Hepatocyte (in vitro differentiated cells): Measurements from ENCODE around the gene DEXI. TPM values are rescaled to one million over a fixed set of nuclear protein-coding genes. Genes with fewer than 3 reads are reported as not detected.

Experiments used
- DNase-seq: peaks from one replicate; pipeline ENCODE4 v3.0.0-alpha.2; 2016; ENCODE audit warnings: low spot score
- H2AFZ ChIP-seq: fragments of 200-600 bp; sonication (generic); 2 replicates; pipeline ENCODE4 v1.6.0; 2016; ENCODE audit warnings: antibody characterized with exemption, mild to moderate bottlenecking
- H3K27ac ChIP-seq: fragments of 200-600 bp; sonication (generic); 2 replicates; pipeline ENCODE4 v1.5.1; 2016; ENCODE audit warnings: mild to moderate bottlenecking
- H3K27me3 ChIP-seq: fragments of 200-600 bp; sonication (generic); 2 replicates; pipeline ENCODE4 v1.6.1; 2016
- H3K36me3 ChIP-seq: fragments of 200-600 bp; sonication (generic); replicated peaks from 2 replicates; pipeline ENCODE4 v1.5.1; 2016; ENCODE audit warnings: low read depth; ENCODE audit not compliant: insufficient read depth
- H3K4me1 ChIP-seq: fragments of 200-600 bp; sonication (generic); 2 replicates; pipeline ENCODE4 v1.5.1; 2016; ENCODE audit warnings: mild to moderate bottlenecking, moderate library complexity; ENCODE audit not compliant: insufficient read depth
- H3K4me2 ChIP-seq: fragments of 200-600 bp; sonication (generic); 2 replicates; pipeline ENCODE4 v1.6.0; 2016
- H3K4me3 ChIP-seq: fragments of 200-600 bp; sonication (generic); 2 replicates; pipeline ENCODE4 v1.5.1; 2016; ENCODE audit warnings: mild to moderate bottlenecking
- H3K79me2 ChIP-seq: fragments of 200-600 bp; sonication (generic); 2 replicates; pipeline ENCODE4 v1.6.0; 2017; ENCODE audit warnings: mild to moderate bottlenecking
- H3K9me2 ChIP-seq: fragments of 200-600 bp; sonication (generic); replicated peaks from 2 replicates; pipeline ENCODE4 v1.6.0; 2017; ENCODE audit warnings: mild to moderate bottlenecking; ENCODE audit not compliant: insufficient read depth
- H3K9me3 ChIP-seq: fragments of 200-600 bp; sonication (generic); 2 replicates; pipeline ENCODE4 v1.5.1; 2016; ENCODE audit warnings: low read depth, mild to moderate bottlenecking
- H4K20me1 ChIP-seq: fragments of 200-600 bp; sonication (generic); 2 replicates; pipeline ENCODE4 v1.6.0; 2016; ENCODE audit warnings: mild to moderate bottlenecking; ENCODE audit not compliant: insufficient read depth, poor library complexity, severe bottlenecking
- EZH2 ChIP-seq: fragments of 200-600 bp; sonication (generic); IDR thresholded peaks from 2 replicates; pipeline ENCODE4 v1.6.1; 2016; ENCODE audit warnings: antibody characterized with exemption, mild to moderate bottlenecking, borderline replicate concordance
- EZH2phosphoT487 ChIP-seq: fragments of 200-600 bp; sonication (generic); IDR thresholded peaks from one replicate; pipeline ENCODE4 v1.6.1; 2018; ENCODE audit warnings: antibody characterized with exemption, mild to moderate bottlenecking, low read depth, moderate library complexity; ENCODE audit not compliant: unreplicated experiment, severe bottlenecking
- WGBS: methylation state at CpG from one replicate; pipeline ENCODE4 v1.1.6; 2016; ENCODE audit warnings: low lambda C conversion rate; ENCODE audit errors: missing lambda C conversion rate; 5-methylcytosine and 5-hydroxymethylcytosine counted together
- polyA plus RNA-seq: library from polyadenylated mRNA; unstranded; fragments of >200 nt; fragmentation: Nextera tagmentation; extraction: Ambion mirVana; gene quantifications from 2 replicates; pipeline ENCODE4 v1.2.1, GENCODE V29; 2016
- total RNA-seq: library from RNA; depleted of rRNA; stranded (reverse); fragments of >200 nt; gene quantifications from 2 replicates; pipeline ENCODE4 v1.2.3, GENCODE V29; 2014
- TF ChIP-seq, protein P1 (sequence below): fragments of 200-600 bp; sonication (generic); IDR thresholded peaks from 2 replicates; pipeline ENCODE4 v1.5.1; 2016; ENCODE audit warnings: antibody characterized with exemption, mild to moderate bottlenecking; ENCODE audit not compliant: poor library complexity

DEXI gene
- total and polyA plus RNA-seq, 2 experiments from 2014 or later, result 51.6 to 82.4 TPM

DNA sequence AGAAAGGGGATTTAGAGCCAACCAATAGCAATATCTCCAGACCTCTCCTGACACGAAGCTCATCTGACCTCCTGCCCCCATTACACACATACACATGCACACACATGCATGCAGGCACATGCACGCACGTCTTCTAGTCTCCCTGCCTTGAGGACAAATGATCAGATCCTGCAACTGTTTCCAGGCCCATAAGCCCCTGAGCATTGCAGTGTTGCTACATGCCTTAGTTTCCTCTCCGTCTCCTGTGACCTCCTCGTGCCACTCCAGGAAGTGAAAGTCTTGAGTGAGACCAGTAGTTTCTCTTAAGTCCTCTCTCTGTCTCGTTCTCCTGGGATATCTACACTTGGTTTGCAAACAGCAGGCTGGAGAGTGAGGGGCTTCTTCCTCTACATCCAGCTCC is 57.0 kb downstream of the DEXI start:
- TF ChIP-seq, protein P1, sequence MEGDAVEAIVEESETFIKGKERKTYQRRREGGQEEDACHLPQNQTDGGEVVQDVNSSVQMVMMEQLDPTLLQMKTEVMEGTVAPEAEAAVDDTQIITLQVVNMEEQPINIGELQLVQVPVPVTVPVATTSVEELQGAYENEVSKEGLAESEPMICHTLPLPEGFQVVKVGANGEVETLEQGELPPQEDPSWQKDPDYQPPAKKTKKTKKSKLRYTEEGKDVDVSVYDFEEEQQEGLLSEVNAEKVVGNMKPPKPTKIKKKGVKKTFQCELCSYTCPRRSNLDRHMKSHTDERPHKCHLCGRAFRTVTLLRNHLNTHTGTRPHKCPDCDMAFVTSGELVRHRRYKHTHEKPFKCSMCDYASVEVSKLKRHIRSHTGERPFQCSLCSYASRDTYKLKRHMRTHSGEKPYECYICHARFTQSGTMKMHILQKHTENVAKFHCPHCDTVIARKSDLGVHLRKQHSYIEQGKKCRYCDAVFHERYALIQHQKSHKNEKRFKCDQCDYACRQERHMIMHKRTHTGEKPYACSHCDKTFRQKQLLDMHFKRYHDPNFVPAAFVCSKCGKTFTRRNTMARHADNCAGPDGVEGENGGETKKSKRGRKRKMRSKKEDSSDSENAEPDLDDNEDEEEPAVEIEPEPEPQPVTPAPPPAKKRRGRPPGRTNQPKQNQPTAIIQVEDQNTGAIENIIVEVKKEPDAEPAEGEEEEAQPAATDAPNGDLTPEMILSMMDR, result no peak
- no peak for TF ChIP-seq EZH2
- TF ChIP-seq EZH2phosphoT487, result no peak
- Histone ChIP-seq H3K36me3 (no peaks in the 10 kb centered on the region), H3K79me2 (no peaks in the 10 kb centered on the region), H3K27me3 (peaks cover 28% of the 10 kb centered on the region), H4K20me1 (no peaks in the 10 kb centered on the region), H3K4me1 (no peaks in the 10 kb centered on the region), H2AFZ (no peak overlapping the region), H3K27ac (no peak overlapping the region), H3K4me2 (no peak overlapping the region), H3K9me3 (no peaks in the 10 kb centered on the region), H3K4me3 (no peak overlapping the region), H3K9me2 (no peaks in the 10 kb centered on the region)
- no peak for DNase-seq
- WGBS, result 64% methylated on average over 6 of the region's 6 CpGs

DNA sequence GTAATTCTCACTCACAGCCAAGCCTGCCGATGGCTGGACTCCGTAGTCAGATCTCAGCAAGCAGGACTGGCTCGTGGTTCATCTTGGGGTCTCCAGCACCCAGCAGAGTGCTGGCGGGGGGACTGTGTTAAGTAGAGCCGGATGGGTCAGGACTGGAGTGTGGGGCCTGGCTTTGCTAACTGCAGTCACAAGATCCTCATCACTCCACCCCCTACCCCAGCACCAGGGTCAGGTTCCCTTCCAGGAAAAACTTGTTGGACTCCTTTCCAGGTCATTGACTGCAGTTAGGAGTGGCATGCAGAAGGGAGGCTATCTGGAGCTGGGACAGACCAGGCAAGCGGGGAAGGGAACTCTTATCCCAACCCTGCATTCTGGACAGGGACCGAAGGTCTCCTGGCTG is 59.3 kb downstream of the DEXI start:
- TF ChIP-seq EZH2, result no peak
- TF ChIP-seq, protein P1, result no peak
- no peak for TF ChIP-seq EZH2phosphoT487
- Histone ChIP-seq H3K4me1 (no peaks in the 10 kb centered on the region), H3K4me3 (no peak overlapping the region), H3K4me2 (no peak overlapping the region), H3K27me3 (peaks cover 39% of the 10 kb centered on the region), H3K9me2 (no peaks in the 10 kb centered on the region), H2AFZ (no peak overlapping the region), H4K20me1 (no peaks in the 10 kb centered on the region), H3K27ac (no peak overlapping the region), H3K9me3 (no peaks in the 10 kb centered on the region), H3K36me3 (no peaks in the 10 kb centered on the region), H3K79me2 (no peaks in the 10 kb centered on the region)
- 71% methylated on average over 7 of the region's 7 CpGs for WGBS
- DNase-seq, result no peak

DNA sequence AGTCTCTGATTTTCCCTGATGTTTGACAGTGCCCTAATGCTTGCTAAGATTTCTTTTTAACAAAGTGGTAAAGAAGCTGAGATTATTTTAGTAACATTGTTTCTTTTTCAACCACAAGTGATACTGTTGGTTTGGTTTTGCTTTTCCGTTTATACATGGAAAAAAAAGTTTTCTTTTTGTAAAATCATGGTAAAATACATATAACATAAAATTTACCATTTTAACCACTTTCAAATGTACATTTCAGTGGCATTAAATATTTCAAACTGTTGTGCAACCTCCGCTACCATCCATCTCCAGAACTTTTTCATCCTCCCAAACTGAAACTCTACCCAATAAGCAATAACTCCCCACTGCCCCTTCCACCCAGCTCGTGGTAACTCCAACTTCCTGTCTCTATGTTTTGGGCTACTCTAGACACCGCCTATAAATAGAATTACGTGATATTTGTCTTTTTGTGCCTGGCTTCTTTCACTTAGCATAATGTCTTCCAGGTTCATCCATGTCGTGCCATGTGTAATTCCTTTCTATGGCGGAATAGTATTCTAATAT is 60.7 kb downstream of the DEXI start:
- Histone ChIP-seq H2AFZ (no peak overlapping the region), H3K27ac (no peak overlapping the region), H4K20me1 (no peaks in the 10 kb centered on the region), H3K4me1 (no peaks in the 10 kb centered on the region), H3K79me2 (no peaks in the 10 kb centered on the region), H3K9me3 (no peaks in the 10 kb centered on the region), H3K36me3 (no peaks in the 10 kb centered on the region), H3K27me3 (peaks cover 50% of the 10 kb centered on the region), H3K4me3 (no peak overlapping the region), H3K4me2 (no peak overlapping the region), H3K9me2 (no peaks in the 10 kb centered on the region)
- 79% methylated on average over 7 of the region's 7 CpGs for WGBS
- no peak for TF ChIP-seq EZH2
- TF ChIP-seq, protein P1, result no peak
- no peak for TF ChIP-seq EZH2phosphoT487
- no peak for DNase-seq
